GM21423 (cell line): ENCODE results near the gene GMPPA.

Experiments
- ATAC-seq: cut with Tn5 transposase; IDR thresholded peaks from one replicate; pipeline ENCODE4 v1.9.1; 2021; ENCODE audit warnings: mild to moderate bottlenecking, moderate library complexity; ENCODE audit not compliant: unreplicated experiment

Gene GMPPA

DNA sequence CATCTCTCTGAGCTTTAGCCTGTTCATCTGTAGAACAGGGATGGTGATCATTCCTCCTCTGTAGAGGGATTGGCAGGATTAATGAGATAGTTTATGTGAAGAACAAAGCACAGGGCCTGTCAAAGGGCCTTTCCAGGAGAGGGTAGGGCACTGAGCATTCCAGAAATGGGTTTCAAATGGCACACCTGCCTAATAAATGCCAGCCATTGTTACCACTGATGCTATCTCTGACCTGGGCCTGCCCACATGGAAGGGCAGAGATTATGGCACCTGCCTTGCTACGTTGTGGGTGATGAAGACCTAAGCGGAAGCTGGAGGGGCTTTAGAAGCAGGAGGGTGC, 31.0 kb upstream of the GMPPA start:
- ATAC-seq = no peak

DNA sequence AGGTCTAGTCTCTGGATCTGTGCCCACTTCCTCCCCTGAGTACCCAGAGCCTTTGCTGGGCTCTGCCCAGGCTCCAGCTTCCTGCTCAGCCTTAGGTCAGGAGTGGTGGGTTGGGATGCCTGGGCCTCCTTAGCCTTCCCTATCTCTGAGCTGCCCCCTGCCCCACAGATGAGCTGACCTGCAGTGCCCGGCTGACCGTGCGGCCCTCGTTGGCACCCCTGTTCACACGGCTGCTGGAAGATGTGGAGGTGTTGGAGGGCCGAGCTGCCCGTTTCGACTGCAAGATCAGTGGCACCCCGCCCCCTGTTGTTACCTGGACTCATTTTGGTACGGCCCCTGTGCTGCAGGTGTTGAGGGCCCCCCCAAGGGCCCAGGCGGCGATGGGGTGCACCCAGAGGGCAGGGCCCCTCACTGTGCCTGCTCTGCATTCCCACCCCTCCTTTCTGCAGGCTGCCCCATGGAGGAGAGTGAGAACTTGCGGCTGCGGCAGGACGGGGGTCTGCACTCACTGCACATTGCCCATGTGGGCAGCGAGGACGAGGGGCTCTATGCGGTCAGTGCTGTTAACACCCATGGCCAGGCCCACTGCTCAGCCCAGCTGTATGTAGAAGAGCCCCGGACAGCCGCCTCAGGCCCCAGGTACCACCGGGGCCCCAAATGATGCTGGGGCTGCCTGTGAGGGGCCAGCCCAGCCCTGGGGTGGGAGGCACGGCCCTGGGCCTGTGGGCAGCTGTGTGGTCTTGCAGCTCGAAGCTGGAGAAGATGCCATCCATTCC, 30.1 kb upstream of the GMPPA start:
- no peak for ATAC-seq

- no peak for ATAC-seq
Observed at GRCh38 chr2:219469186-219469724, 29.4 kb upstream of the GMPPA start.

GRCh38 chr2:219470429-219470828, 28.3 kb upstream of the GMPPA start:
- no peak for ATAC-seq

GRCh38 chr2:219471476-219472371, 27.0 kb upstream of the GMPPA start:
- ATAC-seq = no peak

DNA sequence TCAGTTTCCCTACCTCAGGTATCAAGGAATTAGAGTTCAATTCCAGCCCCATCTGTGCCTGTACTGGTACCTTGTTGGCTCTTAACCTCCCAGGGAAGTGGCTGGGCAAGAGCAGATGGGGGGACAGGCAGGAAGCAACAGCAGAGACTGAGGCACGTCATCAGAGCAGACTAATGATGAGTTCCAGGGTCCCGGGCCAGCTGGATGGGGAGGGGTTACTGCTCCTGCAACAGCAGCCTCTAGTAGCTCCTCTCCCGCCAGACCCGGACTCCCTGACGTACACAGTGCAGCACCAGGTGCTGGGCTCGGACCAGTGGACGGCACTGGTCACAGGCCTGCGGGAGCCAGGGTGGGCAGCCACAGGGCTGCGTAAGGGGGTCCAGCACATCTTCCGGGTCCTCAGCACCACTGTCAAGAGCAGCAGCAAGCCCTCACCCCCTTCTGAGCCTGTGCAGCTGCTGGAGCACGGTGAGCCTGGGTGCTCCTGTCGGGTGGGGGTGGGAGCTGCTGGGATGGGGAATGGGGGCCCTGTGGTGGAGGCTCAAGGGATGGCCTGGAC, 26.0 kb upstream of the GMPPA start:
- no peak for ATAC-seq

DNA sequence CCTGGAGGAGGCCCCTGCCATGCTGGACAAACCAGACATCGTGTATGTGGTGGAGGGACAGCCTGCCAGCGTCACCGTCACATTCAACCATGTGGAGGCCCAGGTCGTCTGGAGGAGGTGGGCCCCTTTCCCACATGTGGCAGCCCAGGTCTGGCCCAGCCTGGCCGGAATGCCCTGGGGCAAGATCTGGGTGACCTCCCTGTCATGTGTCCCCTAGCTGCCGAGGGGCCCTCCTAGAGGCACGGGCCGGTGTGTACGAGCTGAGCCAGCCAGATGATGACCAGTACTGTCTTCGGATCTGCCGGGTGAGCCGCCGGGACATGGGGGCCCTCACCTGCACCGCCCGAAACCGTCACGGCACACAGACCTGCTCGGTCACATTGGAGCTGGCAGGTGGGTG, 25.2 kb upstream of the GMPPA start:
- ATAC-seq = no peak

GRCh38 chr2:219474285-219475060, 24.2 kb upstream of the GMPPA start:
- ATAC-seq = no peak

DNA sequence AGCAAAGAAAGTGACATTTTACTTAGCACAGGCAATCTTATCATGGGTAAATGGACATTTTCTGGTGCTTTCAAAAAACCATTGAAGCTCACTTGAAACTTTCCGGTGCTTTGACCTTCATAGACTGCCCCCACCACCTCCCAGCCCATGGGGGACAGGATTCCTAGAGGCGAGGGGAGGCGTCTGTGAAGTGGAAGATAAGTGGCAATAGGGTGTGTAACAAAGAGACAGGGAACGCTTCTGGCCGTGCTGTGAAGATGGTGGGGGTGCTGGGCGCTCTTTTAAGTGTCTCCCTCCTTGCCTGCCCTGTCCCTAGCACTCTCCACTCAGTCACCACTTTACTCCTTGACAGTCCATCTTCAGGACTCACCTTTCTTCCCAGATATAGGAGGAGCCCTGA, 23.4 kb upstream of the GMPPA start:
- no peak for ATAC-seq

DNA sequence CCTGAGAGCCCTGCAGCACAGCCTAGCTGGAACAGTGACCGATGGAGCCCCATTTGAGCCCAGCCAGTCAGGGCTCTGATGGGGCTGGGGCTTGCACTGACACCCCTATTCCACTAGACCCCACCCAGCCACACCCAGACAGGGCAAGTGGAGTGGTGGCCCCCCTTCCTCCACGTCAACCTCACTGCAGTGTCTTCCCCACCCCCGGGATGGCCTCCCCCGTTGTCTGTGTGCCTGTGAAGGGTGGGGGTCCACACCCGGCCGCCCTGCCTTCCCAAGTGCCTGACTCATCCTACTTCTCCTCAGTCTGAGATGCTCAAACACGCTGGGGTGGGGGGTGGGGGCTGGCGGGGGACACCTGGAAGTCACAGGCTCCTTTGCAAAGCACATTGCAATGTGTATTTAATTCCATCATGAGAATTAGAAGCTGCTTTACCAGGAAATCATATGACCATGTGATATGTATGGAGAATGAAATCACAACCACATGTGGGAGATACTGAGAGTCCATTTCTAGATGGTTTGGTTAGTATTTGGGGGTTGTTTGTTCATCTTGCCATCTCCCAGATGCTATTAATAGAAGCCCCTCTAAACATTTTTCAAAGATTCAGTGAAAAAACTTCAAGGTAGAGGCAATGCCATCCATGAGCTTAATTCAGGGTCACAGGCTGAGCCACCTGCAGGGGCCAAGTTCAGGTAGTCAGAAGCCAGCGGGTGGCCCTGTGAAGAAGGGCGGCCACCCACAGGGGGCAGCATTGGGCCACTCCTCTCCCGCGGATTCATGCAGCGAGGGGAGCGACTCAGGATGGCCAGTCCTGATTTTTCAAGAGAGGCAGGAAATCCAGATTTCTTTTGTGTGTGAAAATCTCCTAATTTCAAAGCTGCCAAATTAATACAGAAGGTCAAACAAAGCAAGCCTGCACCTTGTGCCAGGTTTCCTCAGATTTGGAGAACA, 22.7 kb upstream of the GMPPA start:
- peak; percentile 56 for ATAC-seq

DNA sequence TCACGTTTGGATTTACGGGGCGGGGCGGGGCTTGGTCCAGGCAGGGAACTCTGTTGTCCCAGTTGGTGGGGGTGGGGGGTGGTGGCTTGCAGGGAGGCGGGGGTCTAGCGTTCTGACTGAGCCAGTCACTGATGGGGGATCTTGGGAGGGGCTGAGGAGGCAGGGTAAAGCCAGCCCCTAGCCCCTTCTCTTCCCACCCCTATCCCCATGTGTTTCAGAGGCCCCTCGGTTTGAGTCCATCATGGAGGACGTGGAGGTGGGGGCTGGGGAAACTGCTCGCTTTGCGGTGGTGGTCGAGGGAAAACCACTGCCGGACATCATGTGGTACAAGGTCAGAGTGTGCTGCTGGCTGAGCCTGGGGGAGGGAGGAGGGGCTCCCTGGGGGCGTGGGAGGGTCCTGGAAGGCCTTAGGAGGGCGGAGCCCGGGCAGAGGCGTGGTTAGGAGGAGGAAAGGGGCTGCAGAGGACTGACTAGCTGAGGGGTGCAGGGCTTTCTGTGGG, 22.0 kb upstream of the GMPPA start:
- no peak for ATAC-seq

GRCh38 chr2:219477179-219477578, 21.5 kb upstream of the GMPPA start:
- no peak for ATAC-seq

DNA sequence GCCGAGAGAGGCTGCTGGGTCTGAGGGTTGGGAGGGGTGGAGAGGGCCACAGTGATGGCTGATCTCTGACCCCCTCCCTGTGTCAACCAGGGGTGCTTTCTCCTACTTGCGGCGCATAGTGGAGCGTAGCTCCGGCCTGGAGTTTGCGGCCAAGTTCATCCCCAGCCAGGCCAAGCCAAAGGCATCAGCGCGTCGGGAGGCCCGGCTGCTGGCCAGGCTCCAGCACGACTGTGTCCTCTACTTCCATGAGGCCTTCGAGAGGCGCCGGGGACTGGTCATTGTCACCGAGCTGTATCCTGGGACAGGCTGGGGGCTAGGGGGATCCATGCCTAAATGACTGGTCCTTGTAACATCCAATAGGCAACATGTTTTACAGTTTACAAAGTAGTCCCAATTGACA, 20.9 kb upstream of the GMPPA start:
- no peak for ATAC-seq

GRCh38 chr2:219478916-219479315, 19.8 kb upstream of the GMPPA start:
- ATAC-seq = no peak

GRCh38 chr2:219480004-219480403, 18.7 kb upstream of the GMPPA start:
- ATAC-seq = no peak

DNA sequence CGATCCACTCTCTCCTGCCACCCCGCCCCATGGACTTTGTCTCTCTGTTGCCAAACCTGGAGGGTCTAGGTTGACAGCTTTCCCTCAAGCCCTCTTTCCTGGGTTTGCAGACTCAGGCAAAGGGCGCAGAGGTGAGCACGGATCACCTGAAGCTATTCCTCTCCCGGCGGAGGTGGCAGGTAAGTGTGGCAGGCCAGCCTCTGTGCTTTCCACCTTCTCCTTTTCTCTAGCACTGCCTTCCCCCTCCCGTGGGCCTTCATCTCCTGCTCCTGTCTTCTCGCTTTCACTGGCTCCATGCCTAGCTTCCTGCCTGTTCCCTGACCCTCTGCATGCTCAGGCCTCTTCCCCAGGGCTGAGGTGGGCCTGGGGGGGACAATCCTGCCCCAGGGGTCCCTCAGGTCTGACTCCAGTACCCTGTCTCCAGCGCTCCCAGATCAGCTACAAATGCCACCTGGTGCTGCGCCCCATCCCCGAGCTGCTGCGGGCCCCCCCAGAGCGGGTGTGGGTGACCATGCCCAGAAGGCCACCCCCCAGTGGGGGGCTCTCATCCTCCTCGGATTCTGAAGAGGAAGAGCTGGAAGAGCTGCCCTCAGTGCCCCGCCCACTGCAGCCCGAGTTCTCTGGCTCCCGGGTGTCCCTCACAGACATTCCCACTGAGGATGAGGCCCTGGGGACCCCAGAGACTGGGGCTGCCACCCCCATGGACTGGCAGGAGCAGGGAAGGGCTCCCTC, 15.9 kb upstream of the GMPPA start:
- no peak for ATAC-seq

DNA sequence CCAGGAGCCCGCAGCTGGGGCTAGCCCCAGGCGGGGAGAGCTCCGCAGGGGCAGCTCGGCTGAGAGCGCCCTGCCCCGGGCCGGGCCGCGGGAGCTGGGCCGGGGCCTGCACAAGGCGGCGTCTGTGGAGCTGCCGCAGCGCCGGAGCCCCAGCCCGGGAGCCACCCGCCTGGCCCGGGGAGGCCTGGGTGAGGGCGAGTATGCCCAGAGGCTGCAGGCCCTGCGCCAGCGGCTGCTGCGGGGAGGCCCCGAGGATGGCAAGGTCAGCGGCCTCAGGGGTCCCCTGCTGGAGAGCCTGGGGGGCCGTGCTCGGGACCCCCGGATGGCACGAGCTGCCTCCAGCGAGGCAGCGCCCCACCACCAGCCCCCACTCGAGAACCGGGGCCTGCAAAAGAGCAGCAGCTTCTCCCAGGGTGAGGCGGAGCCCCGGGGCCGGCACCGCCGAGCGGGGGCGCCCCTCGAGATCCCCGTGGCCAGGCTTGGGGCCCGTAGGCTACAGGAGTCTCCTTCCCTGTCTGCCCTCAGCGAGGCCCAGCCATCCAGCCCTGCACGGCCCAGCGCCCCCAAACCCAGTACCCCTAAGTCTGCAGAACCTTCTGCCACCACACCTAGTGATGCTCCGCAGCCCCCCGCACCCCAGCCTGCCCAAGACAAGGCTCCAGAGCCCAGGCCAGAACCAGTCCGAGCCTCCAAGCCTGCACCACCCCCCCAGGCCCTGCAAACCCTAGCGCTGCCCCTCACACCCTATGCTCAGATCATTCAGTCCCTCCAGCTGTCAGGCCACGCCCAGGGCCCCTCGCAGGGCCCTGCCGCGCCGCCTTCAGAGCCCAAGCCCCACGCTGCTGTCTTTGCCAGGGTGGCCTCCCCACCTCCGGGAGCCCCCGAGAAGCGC, 15.0 kb upstream of the GMPPA start:
- no peak for ATAC-seq
